ENCODE measurements around the gene PKMYT1. TPM values are rescaled to one million over a fixed set of nuclear protein-coding genes. Genes with fewer than 3 reads are reported as not detected.

Gene PKMYT1
- total RNA-seq, 2 experiments from 2014 or later, result 101 to 117 TPM

- H3K27ac Mint-ChIP-seq, result no peak overlapping the region
- H3K9me3 Mint-ChIP-seq (ENCODE audit: low read depth), result no peaks in the 10 kb centered on the region
- ATAC-seq, result no peak
- intact Hi-C loops (cut with DNase I, micrococcal nuclease), result no loop called here
- no peaks in the 10 kb centered on the region for H3K36me3 Mint-ChIP-seq (ENCODE audit: low read depth)
- DNase-seq, result no peak
- H3K4me3 Mint-ChIP-seq, result no peak overlapping the region
- ChIA-PET POLR2A (no interaction called here), CTCF (interaction anchor here (0.5 kb wide), 1 partner anchor 22 kb away, joined by 3 read pairs; no protein-coding TSS in a partner anchor)
- H3K27me3 Mint-ChIP-seq, result peaks cover 11% of the 10 kb centered on the region
- H3K4me1 Mint-ChIP-seq, result peaks cover 26% of the 10 kb centered on the region
Observed at GRCh38 chr16:3008690-3009037, 28.4 kb upstream of the PKMYT1 start.

- H3K4me1 Mint-ChIP-seq, result peaks cover 26% of the 10 kb centered on the region
- DNase-seq (peak; percentile 25), ATAC-seq (no peak)
- CTCF ChIA-PET, result interaction anchor here (0.5 to 9.6 kb wide), 7 partner anchors 12 to 51 kb away, joined by 3 to 130 read pairs (median 3); partner anchors contain the start of gene TNFRSF12A
- H3K9me3 Mint-ChIP-seq (ENCODE audit: low read depth), result no peaks in the 10 kb centered on the region
- H3K4me3 Mint-ChIP-seq, result no peak overlapping the region
- POLR2A ChIA-PET, result interaction anchor here (0.6 to 1.0 kb wide), 3 partner anchors 12 to 1262 kb away, joined by 3 to 5 read pairs (median 3); partner anchors contain the start of gene TNFRSF12A
- peaks cover 11% of the 10 kb centered on the region for H3K27me3 Mint-ChIP-seq
- no peak overlapping the region for H3K27ac Mint-ChIP-seq
- intact Hi-C loops (cut with DNase I, micrococcal nuclease), result no loop called here
- no peaks in the 10 kb centered on the region for H3K36me3 Mint-ChIP-seq (ENCODE audit: low read depth)
Observed at GRCh38 chr16:3007957-3008689, 27.9 kb upstream of the PKMYT1 start.

GRCh38 chr16:3007059-3007956, 27.1 kb upstream of the PKMYT1 start:
- H3K4me1 Mint-ChIP-seq, result peaks cover 23% of the 10 kb centered on the region
- H3K4me3 Mint-ChIP-seq, result no peak overlapping the region
- intact Hi-C loops (cut with DNase I, micrococcal nuclease), result no loop called here
- ChIA-PET CTCF (interaction anchor here (0.7 to 9.6 kb wide), 7 partner anchors 13 to 52 kb away, joined by 3 to 130 read pairs (median 3); partner anchors contain the start of gene TNFRSF12A), POLR2A (interaction anchor here (0.6 to 1.0 kb wide), 3 partner anchors 13 to 1262 kb away, joined by 3 to 5 read pairs (median 3); partner anchors contain the start of gene TNFRSF12A)
- no peaks in the 10 kb centered on the region for H3K36me3 Mint-ChIP-seq (ENCODE audit: low read depth)
- peaks cover 9% of the 10 kb centered on the region for H3K27me3 Mint-ChIP-seq
- no peak for ATAC-seq
- DNase-seq, result no peak
- no peak overlapping the region for H3K27ac Mint-ChIP-seq
- no peaks in the 10 kb centered on the region for H3K9me3 Mint-ChIP-seq (ENCODE audit: low read depth)

GRCh38 chr16:3004781-3005284, 24.6 kb upstream of the PKMYT1 start:
- Mint-ChIP-seq H3K4me3 (no peak overlapping the region), H3K9me3 (ENCODE audit: low read depth) (no peaks in the 10 kb centered on the region), H3K4me1 (peaks cover 23% of the 10 kb centered on the region), H3K36me3 (ENCODE audit: low read depth) (no peaks in the 10 kb centered on the region), H3K27ac (no peak overlapping the region), H3K27me3 (peaks cover 6% of the 10 kb centered on the region)
- ATAC-seq (no peak), DNase-seq (no peak)
- POLR2A ChIA-PET, result no interaction called here
- intact Hi-C loops (cut with DNase I, micrococcal nuclease), result loop anchor here (1.0 to 2.0 kb wide), 4 partner anchors 15 to 36 kb away; partner anchors contain the start of genes TNFRSF12A (in 2 of the 2) and PAQR4 (in 1 of the 2)
- CTCF ChIA-PET, result interaction anchor here (1.3 to 9.6 kb wide), 3 partner anchors 27 to 121 kb away, joined by 3 to 130 read pairs (median 3); partner anchors contain the start of gene KREMEN2

GRCh38 chr16:3004319-3004718, 24.1 kb upstream of the PKMYT1 start:
- H3K9me3 Mint-ChIP-seq (ENCODE audit: low read depth), result no peaks in the 10 kb centered on the region
- intact Hi-C loops (cut with DNase I, micrococcal nuclease), result loop anchor here (1.0 to 2.0 kb wide), 4 partner anchors 16 to 35 kb away; partner anchors contain the start of genes TNFRSF12A (in 2 of the 2) and PAQR4 (in 1 of the 2)
- H3K27ac Mint-ChIP-seq, result no peak overlapping the region
- H3K27me3 Mint-ChIP-seq, result peaks cover 6% of the 10 kb centered on the region
- no peak overlapping the region for H3K4me3 Mint-ChIP-seq
- DNase-seq (peak; percentile 55), ATAC-seq (peak; percentile 10)
- ChIA-PET CTCF (interaction anchor here (0.6 to 9.6 kb wide), 14 partner anchors 16 to 712 kb away, joined by 3 to 130 read pairs (median 4); partner anchors contain the start of genes HCFC1R1, KREMEN2, THOC6 and TNFRSF12A), POLR2A (interaction anchor here (0.7 to 1.2 kb wide), 6 partner anchors 16 to 463 kb away, joined by 3 to 5 read pairs (median 4); partner anchors contain the start of genes FLYWCH2 and TNFRSF12A)
- H3K36me3 Mint-ChIP-seq (ENCODE audit: low read depth), result no peaks in the 10 kb centered on the region
- peaks cover 23% of the 10 kb centered on the region for H3K4me1 Mint-ChIP-seq

GRCh38 chr16:3003582-3004270, 23.5 kb upstream of the PKMYT1 start:
- ChIA-PET POLR2A (interaction anchor here (0.7 to 1.2 kb wide), 6 partner anchors 16 to 464 kb away, joined by 3 to 5 read pairs (median 4); partner anchors contain the start of genes FLYWCH2 and TNFRSF12A), CTCF (interaction anchor here (0.6 to 9.6 kb wide), 15 partner anchors 17 to 713 kb away, joined by 3 to 130 read pairs (median 3); partner anchors contain the start of genes HCFC1R1, KREMEN2, THOC6 and TNFRSF12A)
- H3K27ac Mint-ChIP-seq, result no peak overlapping the region
- peaks cover 6% of the 10 kb centered on the region for H3K27me3 Mint-ChIP-seq
- H3K4me1 Mint-ChIP-seq, result peaks cover 23% of the 10 kb centered on the region
- DNase-seq (peak; percentile 99), ATAC-seq (peak; percentile 100)
- intact Hi-C loops (cut with DNase I, micrococcal nuclease), result loop anchor here (1.0 to 2.0 kb wide), 8 partner anchors 17 to 147 kb away; partner anchors contain the start of genes TNFRSF12A (in 2 of the 2), PAQR4 (in 1 of the 2) and THOC6 (in 1 of the 2)
- no peaks in the 10 kb centered on the region for H3K9me3 Mint-ChIP-seq (ENCODE audit: low read depth)
- no peaks in the 10 kb centered on the region for H3K36me3 Mint-ChIP-seq (ENCODE audit: low read depth)
- H3K4me3 Mint-ChIP-seq, result peak overlapping the region; percentile 32

- DNase-seq (no peak), ATAC-seq (no peak)
- no peaks in the 10 kb centered on the region for H3K27me3 Mint-ChIP-seq
- H3K9me3 Mint-ChIP-seq (ENCODE audit: low read depth), result no peaks in the 10 kb centered on the region
- H3K36me3 Mint-ChIP-seq (ENCODE audit: low read depth), result no peaks in the 10 kb centered on the region
- no peak overlapping the region for H3K27ac Mint-ChIP-seq
- intact Hi-C loops (cut with DNase I, micrococcal nuclease), result no loop called here
- H3K4me3 Mint-ChIP-seq, result no peak overlapping the region
- no peaks in the 10 kb centered on the region for H3K4me1 Mint-ChIP-seq
- CTCF ChIA-PET, result interaction anchor here (1.1 to 9.6 kb wide), 2 partner anchors 17 to 30 kb away, joined by 3 to 130 read pairs; no protein-coding TSS in a partner anchor
- POLR2A ChIA-PET, result no interaction called here
Observed at GRCh38 chr16:3001316-3001715, 21.1 kb upstream of the PKMYT1 start.

GRCh38 chr16:3000540-3000939, 20.3 kb upstream of the PKMYT1 start:
- Mint-ChIP-seq H3K4me3 (no peak overlapping the region), H3K36me3 (ENCODE audit: low read depth) (no peaks in the 10 kb centered on the region), H3K4me1 (no peaks in the 10 kb centered on the region), H3K27me3 (no peaks in the 10 kb centered on the region), H3K9me3 (ENCODE audit: low read depth) (no peaks in the 10 kb centered on the region), H3K27ac (no peak overlapping the region)
- DNase-seq, result no peak
- intact Hi-C loops (cut with DNase I, micrococcal nuclease), result no loop called here
- ChIA-PET CTCF (interaction anchor here (1.1 to 9.6 kb wide), 2 partner anchors 18 to 31 kb away, joined by 3 to 130 read pairs; no protein-coding TSS in a partner anchor), POLR2A (no interaction called here)
- no peak for ATAC-seq

- Mint-ChIP-seq H3K27me3 (no peaks in the 10 kb centered on the region), H3K9me3 (ENCODE audit: low read depth) (no peaks in the 10 kb centered on the region), H3K36me3 (ENCODE audit: low read depth) (no peaks in the 10 kb centered on the region), H3K4me1 (no peaks in the 10 kb centered on the region), H3K4me3 (no peak overlapping the region), H3K27ac (no peak overlapping the region)
- ATAC-seq (no peak), DNase-seq (no peak)
- intact Hi-C loops (cut with DNase I, micrococcal nuclease), result no loop called here
- CTCF ChIA-PET, result interaction anchor here (9.6 kb wide), 1 partner anchor 32 kb away, joined by 130 read pairs; no protein-coding TSS in a partner anchor
- POLR2A ChIA-PET, result no interaction called here
Observed at GRCh38 chr16:2999929-3000328, 19.7 kb upstream of the PKMYT1 start.

- CTCF ChIA-PET, result no interaction called here
- intact Hi-C loops (cut with DNase I, micrococcal nuclease), result no loop called here
- H3K4me3 Mint-ChIP-seq, result no peak overlapping the region
- no peaks in the 10 kb centered on the region for H3K36me3 Mint-ChIP-seq (ENCODE audit: low read depth)
- POLR2A ChIA-PET, result interaction anchor here (0.7 kb wide), 1 partner anchor 1010 kb away, joined by 4 read pairs; no protein-coding TSS in a partner anchor
- no peak for ATAC-seq
- no peak overlapping the region for H3K27ac Mint-ChIP-seq
- no peaks in the 10 kb centered on the region for H3K4me1 Mint-ChIP-seq
- H3K27me3 Mint-ChIP-seq, result no peaks in the 10 kb centered on the region
- no peaks in the 10 kb centered on the region for H3K9me3 Mint-ChIP-seq (ENCODE audit: low read depth)
- DNase-seq, result no peak
Observed at GRCh38 chr16:2996298-2996697, 16.1 kb upstream of the PKMYT1 start.
